ENCODE data around the gene ELOB. TPM values are rescaled to one million over a fixed set of nuclear protein-coding genes. Genes with fewer than 3 reads are reported as not detected.

The ELOB gene
- polyA plus RNA-seq, 1 donor = 158 TPM

Other genes starting within 250 kb of the ELOB start
- gene CEMP1, start 245.9 kb downstream of the ELOB start, polyA plus RNA-seq (ENCODE audit: insufficient read length) = 2.0 TPM
- gene PDPK1, start 239.3 kb downstream of the ELOB start, polyA plus RNA-seq (ENCODE audit: insufficient read length) = 30.2 TPM
- 24.4 TPM for gene KCTD5, start 94.8 kb downstream of the ELOB start, polyA plus RNA-seq (ENCODE audit: insufficient read length)
- 1.4 TPM for gene PRSS27, start 57.1 kb downstream of the ELOB start, polyA plus RNA-seq (ENCODE audit: insufficient read length)
- 485 TPM for gene SRRM2, start 24.6 kb downstream of the ELOB start, polyA plus RNA-seq (ENCODE audit: insufficient read length)
- gene PRSS33, start 10.3 kb upstream of the ELOB start, polyA plus RNA-seq (ENCODE audit: insufficient read length) = not detected
- not detected for gene PRSS41, start 21.2 kb upstream of the ELOB start, polyA plus RNA-seq (ENCODE audit: insufficient read length)
- 0.28 TPM for gene PRSS21, start 40.0 kb upstream of the ELOB start, polyA plus RNA-seq (ENCODE audit: insufficient read length)
- 0.39 TPM for gene ZG16B, start 53.0 kb upstream of the ELOB start, polyA plus RNA-seq (ENCODE audit: insufficient read length)
- not detected for gene PRSS22, start 80.9 kb upstream of the ELOB start, polyA plus RNA-seq (ENCODE audit: insufficient read length)
- 14.1 TPM for gene FLYWCH2, start 105.9 kb upstream of the ELOB start, polyA plus RNA-seq (ENCODE audit: insufficient read length)
- gene FLYWCH1, start 134.7 kb upstream of the ELOB start, polyA plus RNA-seq (ENCODE audit: insufficient read length) = 24.9 TPM
- gene KREMEN2, start 187.0 kb upstream of the ELOB start, polyA plus RNA-seq (ENCODE audit: insufficient read length) = 4.0 TPM
- 5.3 TPM for gene PAQR4, start 192.1 kb upstream of the ELOB start, polyA plus RNA-seq (ENCODE audit: insufficient read length)
- 9.9 TPM for gene PKMYT1, start 203.2 kb upstream of the ELOB start, polyA plus RNA-seq (ENCODE audit: insufficient read length)
- gene CLDN9, start 235.6 kb upstream of the ELOB start, polyA plus RNA-seq (ENCODE audit: insufficient read length) = 3.6 TPM
- 0.19 TPM for gene CLDN6, start 240.9 kb upstream of the ELOB start, polyA plus RNA-seq (ENCODE audit: insufficient read length)
- 79.1 TPM for gene TNFRSF12A, start 243.1 kb upstream of the ELOB start, polyA plus RNA-seq (ENCODE audit: insufficient read length)
- 109 TPM for gene HCFC1R1, start 246.7 kb upstream of the ELOB start, polyA plus RNA-seq (ENCODE audit: insufficient read length)
- 18.4 TPM for gene THOC6, start 246.8 kb upstream of the ELOB start, polyA plus RNA-seq (ENCODE audit: insufficient read length)